Fibroblast of lung (primary cell): Measurements from ENCODE around the gene SH2D4B.

ENCODE experiments used
- EZH2 ChIP-seq: IDR thresholded peaks from 2 replicates; pipeline ENCODE4 v1.5.1; 2012; ENCODE audit warnings: low read length, control low read depth, mild to moderate bottlenecking; ENCODE audit errors: missing control alignments
- TF ChIP-seq, protein P1 (sequence below), 2 donors: IDR thresholded peaks in 1 of 2; conservative IDR thresholded peaks in 1 of 2; 1 replicate in 1 of 2; 2 replicates in 1 of 2; pipeline ENCODE4 v1.5.1; 2011 to 2012; ENCODE audit warnings: low read length in 2 of 2, control low read depth in 1 of 2, inconsistent platforms in 1 of 2, low read depth in 1 of 2, mild to moderate bottlenecking in 1 of 2

DNA sequence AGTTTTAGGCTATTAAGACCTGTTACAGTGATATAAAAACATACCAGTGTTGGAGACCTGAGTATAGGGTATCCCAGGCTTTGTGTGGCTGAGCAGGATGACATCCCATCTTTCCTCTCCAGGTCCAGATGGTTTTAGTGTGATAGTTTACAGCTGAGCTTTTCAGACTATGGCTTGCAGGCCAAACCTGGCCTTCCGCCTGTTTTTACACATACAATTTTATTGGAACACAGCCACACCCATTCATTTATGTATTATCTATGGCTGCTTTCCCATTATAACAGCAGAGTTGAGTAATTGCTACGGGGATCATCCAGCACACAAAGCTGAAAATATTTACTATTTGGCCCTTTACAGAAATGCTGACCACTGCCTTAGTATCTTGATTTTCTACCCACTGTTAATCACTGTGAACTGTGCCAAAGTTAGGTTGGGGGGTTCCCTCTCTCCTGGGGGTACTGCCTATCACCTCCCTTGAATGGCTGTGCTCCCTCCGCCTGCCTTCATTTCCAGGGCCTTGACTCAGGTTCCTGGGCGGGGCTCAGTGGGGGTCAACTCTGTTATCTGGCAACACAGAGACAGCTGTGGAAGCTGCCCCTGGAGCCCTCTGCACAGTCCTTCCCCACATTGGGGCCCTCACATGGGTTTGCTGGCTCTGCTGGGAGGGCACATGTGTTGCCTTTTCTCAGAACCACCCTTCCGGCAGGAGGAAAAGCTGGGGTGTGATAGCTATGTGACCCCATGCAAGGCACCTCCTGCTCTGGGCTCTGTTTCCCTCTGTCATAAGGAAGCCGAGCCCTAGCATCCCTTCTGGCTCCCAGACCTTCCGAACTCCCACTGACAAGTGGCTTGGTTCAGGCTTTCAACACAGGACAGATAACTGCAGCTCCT is 40.3 kb upstream of the SH2D4B start:
- TF ChIP-seq, protein P1, sequence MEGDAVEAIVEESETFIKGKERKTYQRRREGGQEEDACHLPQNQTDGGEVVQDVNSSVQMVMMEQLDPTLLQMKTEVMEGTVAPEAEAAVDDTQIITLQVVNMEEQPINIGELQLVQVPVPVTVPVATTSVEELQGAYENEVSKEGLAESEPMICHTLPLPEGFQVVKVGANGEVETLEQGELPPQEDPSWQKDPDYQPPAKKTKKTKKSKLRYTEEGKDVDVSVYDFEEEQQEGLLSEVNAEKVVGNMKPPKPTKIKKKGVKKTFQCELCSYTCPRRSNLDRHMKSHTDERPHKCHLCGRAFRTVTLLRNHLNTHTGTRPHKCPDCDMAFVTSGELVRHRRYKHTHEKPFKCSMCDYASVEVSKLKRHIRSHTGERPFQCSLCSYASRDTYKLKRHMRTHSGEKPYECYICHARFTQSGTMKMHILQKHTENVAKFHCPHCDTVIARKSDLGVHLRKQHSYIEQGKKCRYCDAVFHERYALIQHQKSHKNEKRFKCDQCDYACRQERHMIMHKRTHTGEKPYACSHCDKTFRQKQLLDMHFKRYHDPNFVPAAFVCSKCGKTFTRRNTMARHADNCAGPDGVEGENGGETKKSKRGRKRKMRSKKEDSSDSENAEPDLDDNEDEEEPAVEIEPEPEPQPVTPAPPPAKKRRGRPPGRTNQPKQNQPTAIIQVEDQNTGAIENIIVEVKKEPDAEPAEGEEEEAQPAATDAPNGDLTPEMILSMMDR (conservative IDR thresholded peaks at IDR 0.05 in 1 of 2, IDR thresholded peaks at IDR 0.05 in 1 of 2; ENCODE audit: low read depth in 1 of 2, low read length in 2 of 2) = no peak
- TF ChIP-seq EZH2 = no peak
